Measurements from ENCODE around the gene USH2A.

DNA sequence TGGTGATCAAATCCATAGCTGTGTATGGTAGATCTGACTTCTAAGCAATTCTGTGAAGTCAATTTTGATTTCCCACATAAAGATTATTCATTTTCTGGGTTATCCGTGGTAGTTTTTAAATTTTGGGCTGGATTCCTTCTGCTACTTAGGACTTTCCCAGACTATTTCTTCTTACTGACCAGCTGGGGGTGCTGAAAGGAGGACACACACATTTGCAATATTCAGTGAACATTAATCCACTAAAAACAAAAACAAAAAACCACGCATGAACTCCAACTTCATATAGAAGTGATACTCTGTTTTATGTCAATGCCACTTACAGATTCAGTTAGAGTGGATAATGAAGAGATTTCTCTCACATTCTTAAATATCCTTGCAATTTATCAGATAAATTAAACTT, 750.8 kb downstream of the USH2A start:
- TF ChIP-seq CTCF (IDR thresholded peaks at IDR 0.05) (no peak), POLR2A (IDR thresholded peaks at IDR 0.05) (no peak)

All from testis (tissue), 2 donors.